Measurements from ENCODE around the gene KLHL24. TPM values are rescaled to one million over a fixed set of nuclear protein-coding genes. Genes with fewer than 3 reads are reported as not detected.

The KLHL24 gene
- total RNA-seq, 1 experiment from 2014 or later = 33.9 TPM

GRCh38 chr3:183650554-183650953, 15.1 kb downstream of the KLHL24 start:
- Mint-ChIP-seq H3K27me3 (ENCODE audit: low read depth) (peaks cover 5% of the 10 kb centered on the region; the same call in 1 of the 2 replicates), H3K27ac (no peak overlapping the region), H3K4me3 (no peak overlapping the region), H3K4me1 (no peaks in the 10 kb centered on the region), H3K36me3 (peaks cover 58% of the 10 kb centered on the region), H3K9me3 (peaks cover 48% of the 10 kb centered on the region)
- ATAC-seq (no peak), DNase-seq (ENCODE audit: low spot score) (no peak)
- ChIA-PET POLR2A (no interaction called here), CTCF (no interaction called here)
- no peak for TF ChIP-seq CDX4 (CRISPR knock-in tag; IDR thresholded peaks at IDR 0.05; ENCODE audit: borderline replicate concordance)
- no peak for TF ChIP-seq CBFB (CRISPR knock-in tag; IDR thresholded peaks at IDR 0.05; ENCODE audit: low read depth)
- TF ChIP-seq ZNF138 (CRISPR knock-in tag; conservative IDR thresholded peaks at IDR 0.05) = no peak
- no peak for TF ChIP-seq IRF1 (CRISPR knock-in tag; IDR thresholded peaks at IDR 0.05)
- TF ChIP-seq MAX (CRISPR knock-in tag; IDR thresholded peaks at IDR 0.05) = no peak
- no peak for TF ChIP-seq ZNF532 (CRISPR knock-in tag; IDR thresholded peaks at IDR 0.05; ENCODE audit: borderline replicate concordance)
- no peak for TF ChIP-seq NR3C1 (CRISPR knock-in tag; conservative IDR thresholded peaks at IDR 0.05; ENCODE audit: low read depth)
- no peak for TF ChIP-seq ATF6 (CRISPR knock-in tag; IDR thresholded peaks at IDR 0.05)
- TF ChIP-seq USF2 (CRISPR knock-in tag; IDR thresholded peaks at IDR 0.05) = no peak

- Mint-ChIP-seq H3K27me3 (ENCODE audit: low read depth) (peaks cover 7% of the 10 kb centered on the region; the same call in 1 of the 2 replicates), H3K36me3 (peaks cover 75% of the 10 kb centered on the region), H3K4me1 (no peaks in the 10 kb centered on the region), H3K4me3 (no peak overlapping the region), H3K9me3 (peaks cover 65% of the 10 kb centered on the region), H3K27ac (no peak overlapping the region)
- DNase-seq (ENCODE audit: low spot score) (no peak), ATAC-seq (no peak)
- TF ChIP-seq SMAD3 (CRISPR knock-in tag; IDR thresholded peaks at IDR 0.05; ENCODE audit: borderline replicate concordance) (no peak), E2F4 (CRISPR knock-in tag; IDR thresholded peaks at IDR 0.05; ENCODE audit: borderline replicate concordance, low read depth) (no peak), PREB (CRISPR knock-in tag; IDR thresholded peaks at IDR 0.05; ENCODE audit: borderline replicate concordance) (no peak), RORB (CRISPR knock-in tag; IDR thresholded peaks at IDR 0.05) (no peak)
- POLR2A ChIA-PET = no interaction called here
- CTCF ChIA-PET = interaction anchor here (1.1 kb wide), 1 partner anchor 174 kb away, joined by 6 read pairs; no protein-coding TSS in a partner anchor
These were observed 18.0 kb downstream of the KLHL24 start for GRCh38 chr3:183653209-183654064.

Measured in WTC11 (cell line).